Stimulated activated CD4-positive, alpha-beta T cell treated with anti-CD3 and anti-CD28 coated beads, Interleukin-4, amount 100 ng/mL, for 1 hour (primary cell): ENCODE data around the gene KIFC3.

Source experiments
- DNase-seq: peaks from one replicate; pipeline ENCODE4 v3.0.0-alpha.2; 2020

The KIFC3 gene

DNA sequence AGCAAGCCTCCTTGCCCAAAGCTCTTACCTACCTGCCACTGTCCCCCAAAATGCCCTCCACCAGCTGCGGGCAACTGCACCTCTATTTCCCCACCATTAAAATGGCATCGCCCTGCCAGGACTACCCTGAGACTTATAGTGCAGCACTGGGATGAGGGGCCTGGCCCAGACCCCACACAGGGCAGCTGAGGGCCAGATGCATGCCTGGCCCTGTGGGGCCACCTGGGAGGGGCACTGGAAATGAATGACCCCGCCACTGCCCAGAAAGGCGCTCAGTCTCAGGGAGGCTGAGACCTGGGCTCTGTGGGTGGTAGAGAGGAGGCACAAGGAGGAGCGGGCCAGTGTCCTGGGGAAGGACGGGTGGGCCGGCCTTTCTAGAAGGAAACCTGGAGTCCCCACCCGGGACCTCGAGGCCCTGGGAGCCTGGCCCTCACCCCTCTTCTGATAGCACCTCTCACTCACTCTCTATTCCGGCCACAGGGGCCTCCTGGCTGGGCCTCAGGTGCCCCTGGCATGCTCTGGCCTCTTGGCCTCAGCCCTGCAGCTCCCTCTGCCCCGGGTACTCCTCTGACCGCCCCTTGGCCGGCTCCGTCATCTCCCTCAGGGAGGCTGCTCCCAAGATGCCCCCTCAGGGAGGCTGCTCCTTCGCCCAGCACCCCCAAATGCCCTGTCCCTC, 39.8 kb downstream of the KIFC3 start:
- no peak for DNase-seq

DNA sequence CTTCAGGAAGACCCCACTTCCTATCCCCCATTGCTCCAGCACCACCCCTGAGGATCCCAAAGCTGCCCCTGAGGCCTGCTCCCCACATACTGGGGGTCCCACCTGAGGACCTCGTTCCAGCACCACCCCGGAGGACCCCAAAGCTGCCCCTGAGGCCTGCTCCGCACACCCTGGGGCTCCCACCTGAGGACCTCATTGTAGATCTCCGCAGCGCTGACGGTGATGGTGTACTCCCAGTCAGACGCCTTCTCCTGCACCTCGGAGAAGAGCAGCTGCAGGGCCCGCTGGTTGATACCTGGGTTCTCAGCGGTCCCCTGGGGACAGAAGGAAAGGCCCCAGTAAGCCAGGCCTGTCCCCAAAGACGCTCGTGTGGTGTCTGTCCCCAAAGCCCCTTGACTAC, 40.3 kb downstream of the KIFC3 start:
- DNase-seq, result no peak

DNA sequence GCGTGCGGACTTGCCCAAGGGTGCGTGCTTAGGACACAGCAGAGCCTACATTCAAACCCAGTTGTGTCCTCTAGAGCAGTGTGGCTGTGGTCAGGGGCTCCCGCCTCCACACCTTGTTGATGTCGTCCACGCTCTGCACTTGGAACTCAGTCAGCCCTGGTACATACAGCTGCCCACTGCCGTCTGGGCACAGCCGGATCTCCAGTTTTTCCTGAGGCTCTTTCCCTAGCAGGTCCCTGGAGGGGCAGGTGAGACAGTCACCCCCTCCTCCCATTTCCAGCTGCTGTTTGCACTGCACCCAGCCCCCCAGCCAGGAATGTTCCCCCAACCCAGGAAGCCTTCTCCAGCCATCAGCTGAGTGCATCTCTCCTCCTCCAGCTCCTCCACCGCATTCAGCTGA, 41.0 kb downstream of the KIFC3 start:
- no peak for DNase-seq

DNA sequence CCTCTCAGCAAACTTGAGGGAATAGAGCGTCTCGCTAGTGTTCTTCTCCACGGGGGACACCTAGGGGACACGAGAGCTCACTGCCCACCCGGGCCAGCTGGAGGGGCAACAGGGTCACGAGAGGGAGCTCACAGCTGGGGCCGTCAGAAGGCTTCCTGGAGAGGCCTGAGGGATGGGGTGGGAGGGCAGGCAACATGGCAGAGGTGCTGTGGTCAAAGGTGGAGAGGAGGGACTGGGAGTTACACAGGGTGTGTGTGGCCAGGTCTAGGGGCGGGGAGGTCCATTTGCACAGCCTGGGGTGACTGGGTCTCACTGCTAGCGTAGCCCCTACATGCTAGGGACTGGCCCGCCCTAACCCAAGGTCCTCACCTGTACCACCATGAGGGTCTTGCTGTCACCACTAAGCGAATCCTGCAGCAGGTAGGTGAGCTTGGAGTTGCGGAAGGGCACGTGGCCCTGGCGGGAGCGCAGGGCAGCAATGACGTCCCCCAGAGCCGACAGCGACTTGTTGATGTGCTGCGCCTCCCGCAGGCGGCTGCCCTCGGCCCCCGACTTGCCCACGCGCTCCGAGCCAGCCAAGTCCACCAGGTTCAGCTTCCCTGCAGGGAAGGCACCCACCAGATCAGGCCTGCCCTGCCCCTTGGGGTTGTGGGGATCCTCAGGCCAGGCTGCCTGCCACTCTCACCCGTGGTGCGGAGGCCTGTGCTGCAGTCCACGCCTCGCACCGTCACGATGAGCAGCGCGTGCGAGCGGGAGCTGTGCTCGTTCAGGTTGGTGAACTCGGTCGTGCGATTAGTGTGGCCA, 41.7 kb downstream of the KIFC3 start:
- DNase-seq, result no peak

DNA sequence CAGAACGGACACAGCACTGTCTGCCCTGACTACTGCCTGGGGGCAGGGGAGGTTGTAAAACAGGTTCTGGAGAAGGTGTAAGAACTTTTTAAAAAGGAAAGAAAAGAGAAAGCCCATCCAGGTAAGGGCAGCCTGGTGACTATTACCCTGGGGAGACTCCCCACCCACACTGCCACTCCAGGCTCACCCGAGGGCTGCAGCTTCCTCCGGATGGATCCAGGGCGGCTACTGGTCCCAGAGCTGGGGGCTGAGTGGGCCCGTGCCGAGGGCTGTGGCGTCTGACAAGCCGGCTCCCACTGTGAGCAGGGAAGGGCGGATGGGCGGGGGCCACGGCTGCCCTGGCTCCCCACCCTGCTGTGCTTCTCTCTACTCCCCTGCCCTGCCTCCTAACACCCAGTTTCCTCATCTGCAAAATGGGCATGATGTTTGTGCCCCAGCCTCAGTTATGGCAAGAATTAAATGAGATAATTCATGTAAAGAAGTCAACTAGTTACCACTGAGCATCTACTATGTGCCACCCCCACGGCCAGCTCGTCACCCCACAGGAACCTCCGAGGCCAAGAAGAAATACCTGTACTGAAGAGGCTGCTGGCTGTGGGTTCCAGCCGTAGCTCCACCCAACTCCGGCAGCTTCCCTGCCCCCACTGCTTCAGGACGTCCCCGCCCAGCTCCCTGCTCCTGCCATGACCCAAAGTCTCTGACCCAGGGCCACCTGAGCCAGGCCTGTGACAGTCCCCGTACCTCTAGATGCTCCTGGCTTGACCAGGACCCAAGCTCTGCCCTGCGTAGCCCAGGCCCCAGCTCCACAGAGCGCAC, 42.5 kb downstream of the KIFC3 start:
- DNase-seq, result no peak

DNA sequence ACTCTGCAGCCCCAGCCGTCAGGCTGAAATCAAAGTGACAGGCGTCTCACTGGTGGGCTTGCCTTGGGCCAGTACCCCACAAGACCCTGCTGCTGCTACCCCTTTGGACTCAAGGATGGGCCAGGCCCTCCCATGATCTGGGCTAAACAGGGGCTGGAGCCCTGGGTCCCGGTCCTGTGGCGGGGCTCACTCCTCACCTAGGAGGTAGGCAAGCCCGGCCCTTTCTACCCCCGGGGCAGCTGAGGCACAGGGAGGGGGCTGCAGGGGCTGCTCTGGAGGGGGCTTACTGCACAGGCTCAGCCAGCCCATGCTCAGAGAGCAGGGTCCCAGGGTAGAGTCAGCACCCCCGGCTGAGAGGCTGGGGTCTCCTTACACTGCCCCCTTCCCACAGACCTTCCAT, 43.2 kb downstream of the KIFC3 start:
- DNase-seq, result no peak

DNA sequence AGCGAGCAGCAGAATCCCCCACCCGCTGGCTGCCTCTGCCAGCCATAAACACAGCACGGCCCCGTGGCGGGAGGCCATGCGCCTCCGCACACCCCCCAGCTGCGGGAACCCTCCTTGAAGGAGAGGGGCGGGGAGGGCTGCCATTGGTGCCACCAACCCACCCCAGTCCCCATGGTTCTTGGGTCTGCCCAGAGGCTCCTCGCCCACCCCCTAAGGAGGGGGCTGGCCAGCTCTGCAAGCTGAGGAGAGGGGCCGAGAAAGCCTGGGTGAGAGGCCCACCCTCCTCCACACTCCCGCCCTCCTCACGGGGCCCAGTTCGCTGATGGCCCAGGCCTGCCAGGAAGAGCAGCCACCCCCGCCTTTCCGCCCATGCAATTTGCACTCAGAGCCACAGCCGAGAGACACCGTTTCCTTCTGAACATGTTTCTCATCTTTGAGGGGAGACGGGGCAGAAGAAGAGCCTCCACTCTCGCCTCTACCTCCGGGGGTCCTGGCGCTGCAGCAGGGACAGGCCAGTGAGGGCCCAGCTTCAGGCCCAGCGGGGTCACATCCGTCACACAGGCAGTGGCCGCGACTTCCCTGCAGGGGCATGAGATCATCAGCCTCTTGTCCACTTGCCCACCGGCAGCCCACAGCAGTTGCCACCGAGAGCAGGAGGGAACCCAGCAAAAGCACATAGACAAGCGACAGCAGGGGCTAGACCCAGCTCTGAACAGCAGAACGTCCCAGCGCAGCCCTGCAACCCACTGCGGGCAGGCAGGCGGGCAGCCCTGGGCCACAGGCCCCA, 43.8 kb downstream of the KIFC3 start:
- no peak for DNase-seq

DNA sequence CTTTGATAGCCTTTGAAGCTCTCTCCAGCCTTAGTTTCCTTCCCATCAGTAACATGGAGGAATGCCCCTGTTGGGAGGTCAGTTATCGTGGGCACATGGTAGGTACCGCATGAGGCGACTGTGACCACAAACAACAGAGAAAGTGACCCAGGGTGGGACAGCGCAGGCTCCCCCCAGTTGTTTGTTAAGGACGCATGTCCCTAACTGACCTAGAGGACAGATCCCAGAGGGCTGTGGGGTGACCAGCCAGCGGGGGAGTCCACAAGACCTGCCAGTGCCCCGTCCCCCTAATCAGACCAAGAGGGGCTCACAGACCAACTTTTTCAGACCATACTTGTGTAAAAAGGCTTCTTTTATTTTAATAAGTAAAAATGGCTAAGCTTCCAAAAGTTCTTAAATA, 44.4 kb downstream of the KIFC3 start:
- DNase-seq, result no peak

DNA sequence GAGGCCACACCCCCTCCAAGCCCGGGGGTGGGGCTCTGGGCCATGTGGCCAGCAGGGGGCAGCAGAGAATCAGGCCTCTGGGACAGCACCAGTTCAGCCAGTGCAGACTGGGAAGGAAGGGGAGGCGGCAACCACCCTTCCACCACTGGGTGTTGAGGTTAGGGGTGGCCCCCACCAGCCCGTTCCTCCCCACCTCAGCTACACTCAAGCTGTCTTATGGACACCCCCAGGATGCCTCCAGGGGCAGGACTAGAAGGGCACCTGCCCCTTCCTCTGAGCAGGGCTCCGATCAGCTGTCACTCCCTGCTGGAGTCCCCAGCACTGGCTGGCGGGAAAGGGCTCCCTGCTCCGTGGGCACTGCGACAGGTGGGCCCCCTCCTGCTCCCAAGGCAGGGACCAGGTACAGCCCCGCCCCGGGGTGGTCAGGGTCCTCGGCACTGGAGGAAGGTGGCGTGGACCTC, 44.9 kb downstream of the KIFC3 start:
- DNase-seq, result peak; percentile 90

DNA sequence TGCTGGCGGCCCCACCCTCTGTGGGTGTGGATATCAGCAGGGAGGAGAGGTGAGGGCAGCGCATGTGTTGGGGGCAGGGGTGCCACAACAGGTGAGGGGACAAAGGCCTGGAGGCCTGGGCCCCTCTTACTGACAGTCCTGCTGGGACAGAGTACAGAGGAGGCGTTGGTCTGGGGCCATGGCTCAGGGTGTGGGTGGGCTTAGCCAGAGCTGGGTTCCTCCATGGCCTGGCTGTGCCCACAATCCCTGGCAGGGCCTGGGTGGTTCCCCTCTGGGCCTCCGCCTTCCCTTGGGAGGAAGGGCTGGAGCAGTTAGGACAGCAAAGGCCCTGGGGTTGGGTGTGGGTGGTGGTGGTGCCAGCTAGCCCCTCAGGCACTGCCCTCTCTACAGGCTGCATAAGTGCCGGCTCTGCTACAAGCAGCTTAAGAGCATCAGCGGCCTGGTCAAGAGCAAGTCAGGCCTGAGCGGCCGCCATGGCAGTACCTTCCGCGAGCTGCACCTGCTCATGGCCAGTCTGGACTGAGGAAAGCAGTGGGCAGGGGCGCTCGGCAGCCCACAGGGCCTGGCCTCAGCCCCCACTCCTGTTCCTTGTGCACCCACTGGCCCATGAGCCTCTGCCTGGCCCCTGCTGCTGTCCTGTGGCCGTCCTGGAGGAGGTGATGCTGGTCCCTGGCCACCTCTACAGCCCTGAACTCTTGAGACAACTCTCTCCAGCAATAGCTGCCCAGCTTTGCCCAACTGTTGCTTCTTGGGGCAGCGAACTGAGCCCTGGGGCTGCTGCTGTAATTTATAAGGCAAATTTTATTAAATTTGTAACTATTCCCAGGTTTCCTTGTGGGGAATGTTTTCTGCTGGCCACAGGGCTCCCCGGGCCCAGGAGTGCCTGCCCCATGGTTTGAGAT, 45.6 kb downstream of the KIFC3 start:
- no peak for DNase-seq

DNA sequence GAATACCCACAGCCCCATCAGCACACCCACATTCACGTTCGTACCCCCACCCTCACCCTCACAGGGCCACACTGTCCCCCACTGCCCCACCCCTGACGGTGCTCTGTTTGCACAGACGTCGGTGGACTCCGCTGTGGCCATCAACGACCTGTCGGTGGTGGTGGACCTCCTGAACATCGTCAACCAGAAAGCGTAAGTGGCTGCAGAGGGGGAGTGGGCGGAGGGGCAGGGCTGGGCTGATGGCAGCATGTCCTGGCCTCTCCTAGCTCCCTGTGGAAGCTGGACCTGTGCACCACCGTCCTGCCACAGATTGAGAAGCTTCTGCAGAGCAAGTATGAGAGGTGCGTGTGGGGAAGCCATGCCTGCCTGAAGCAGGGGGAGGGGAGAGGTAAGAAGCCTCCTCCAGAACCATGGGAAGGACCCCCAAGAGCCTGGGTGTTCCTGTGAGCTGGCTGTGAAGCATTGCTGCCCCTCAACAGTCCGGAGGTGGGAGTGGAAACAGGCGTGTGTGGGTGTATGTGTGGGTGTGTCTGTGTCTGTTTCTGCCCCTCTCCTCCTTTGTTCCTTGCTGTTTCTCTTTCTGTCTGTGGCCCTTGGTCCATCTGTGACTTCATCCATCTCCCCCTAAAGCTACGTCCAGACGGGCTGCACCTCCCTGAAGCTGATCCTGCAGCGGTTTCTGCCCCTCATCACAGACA, 46.4 kb downstream of the KIFC3 start:
- no peak for DNase-seq

DNA sequence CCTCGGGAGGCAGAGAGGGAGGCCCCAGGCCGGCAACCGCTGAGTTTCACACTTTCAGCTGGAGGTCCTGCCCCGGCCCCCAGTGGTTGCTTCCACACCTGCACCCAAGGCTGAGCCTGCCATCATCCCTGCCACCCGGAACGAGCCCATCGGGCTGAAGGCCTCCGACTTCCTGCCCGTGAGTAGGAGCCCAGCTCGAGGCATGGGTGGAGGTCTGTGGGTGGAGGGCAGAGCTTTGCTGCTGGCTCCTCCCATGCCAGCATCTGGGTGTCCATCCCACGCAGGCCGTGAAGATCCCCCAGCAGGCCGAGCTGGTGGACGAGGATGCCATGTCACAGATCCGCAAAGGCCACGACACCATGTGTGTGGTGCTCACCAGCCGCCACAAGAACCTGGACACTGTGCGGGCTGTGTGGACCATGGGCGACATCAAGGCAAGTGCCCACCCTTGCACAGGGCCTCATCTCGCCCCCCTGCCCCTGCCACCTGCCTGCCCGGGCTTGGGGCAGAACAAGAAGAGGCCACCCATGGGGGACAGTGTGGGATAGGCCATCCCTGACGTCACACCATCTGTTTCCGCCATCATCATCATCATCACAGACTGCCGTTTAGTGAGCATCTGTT, 47.1 kb downstream of the KIFC3 start:
- DNase-seq, result no peak

DNA sequence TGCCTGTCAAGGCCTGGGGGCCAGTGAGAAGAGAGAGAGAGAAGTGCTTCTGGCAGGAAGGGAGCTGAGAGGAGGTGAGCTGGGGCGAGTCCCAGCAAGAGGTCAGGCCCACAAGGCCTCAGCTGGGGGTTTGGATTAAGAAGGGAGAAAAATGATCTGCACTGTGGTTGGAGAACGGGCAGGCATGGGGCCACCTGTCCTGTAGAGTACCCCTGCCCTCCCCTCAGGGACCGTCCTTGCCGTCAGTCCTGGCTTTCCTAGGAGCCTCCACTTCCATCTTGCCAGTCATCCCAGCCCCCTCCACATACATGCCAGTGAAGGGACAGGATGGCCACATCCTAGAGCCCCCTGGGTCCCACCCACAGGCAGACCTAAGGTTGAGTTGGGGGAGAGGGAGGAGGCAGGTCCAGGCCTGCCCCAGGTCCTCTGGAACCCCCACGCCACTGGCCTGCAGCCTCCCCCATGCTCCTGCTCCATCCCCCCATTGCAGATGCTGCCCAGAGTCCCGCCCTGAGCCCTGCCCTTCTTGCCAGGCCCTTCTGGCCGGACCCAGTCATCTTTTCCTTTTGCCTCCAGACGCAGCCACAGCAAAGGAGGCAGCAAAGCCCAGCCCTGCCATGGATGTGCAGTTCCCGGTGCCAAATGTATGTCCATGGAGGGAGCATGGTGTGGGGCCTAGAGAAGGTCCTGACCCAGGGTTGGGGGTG, 47.8 kb downstream of the KIFC3 start:
- DNase-seq, result no peak

DNA sequence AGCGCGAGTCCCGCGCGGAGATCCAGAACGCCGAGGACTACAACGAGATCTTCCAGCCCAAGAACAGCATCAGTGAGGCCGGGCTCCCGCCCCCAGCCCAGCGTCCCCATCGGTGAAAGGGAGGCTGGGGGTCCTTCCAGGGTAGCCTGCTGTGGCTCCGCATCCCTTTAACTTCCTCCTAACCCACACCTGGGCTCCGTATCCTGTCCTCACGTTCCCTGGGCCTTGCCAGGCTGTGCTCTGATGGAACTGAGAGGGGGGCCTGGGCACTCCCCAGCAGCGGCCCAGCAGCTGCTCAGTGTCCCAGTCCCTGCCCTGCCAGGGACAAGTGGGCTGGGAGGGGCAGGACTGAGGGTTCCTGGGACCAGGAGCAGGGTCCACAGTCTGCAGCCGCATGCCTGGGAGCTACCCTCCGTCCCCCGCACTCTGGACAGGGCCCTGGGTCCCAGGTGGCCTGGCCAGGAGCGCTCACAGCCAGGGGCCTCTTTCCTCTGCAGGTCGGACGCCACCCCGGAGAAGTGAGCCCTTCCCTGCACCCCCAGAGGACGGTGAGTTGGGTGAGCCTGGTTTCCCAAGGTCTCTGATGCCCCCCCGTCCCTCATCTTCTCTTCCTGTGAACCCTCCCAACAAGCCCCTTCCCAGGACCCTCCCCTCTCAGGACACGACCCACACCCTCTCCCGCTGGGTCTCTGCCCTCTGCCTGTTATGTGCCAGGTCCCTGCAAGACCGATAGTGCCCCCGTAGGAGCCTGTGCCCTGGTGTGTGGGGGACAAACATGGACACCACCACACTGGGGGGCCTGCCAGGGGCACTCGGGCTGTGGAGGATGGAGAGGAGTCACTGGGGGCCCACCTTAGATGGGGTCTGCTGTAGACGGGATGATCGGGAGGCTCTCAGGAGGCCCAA, 48.6 kb downstream of the KIFC3 start:
- no peak for DNase-seq

DNA sequence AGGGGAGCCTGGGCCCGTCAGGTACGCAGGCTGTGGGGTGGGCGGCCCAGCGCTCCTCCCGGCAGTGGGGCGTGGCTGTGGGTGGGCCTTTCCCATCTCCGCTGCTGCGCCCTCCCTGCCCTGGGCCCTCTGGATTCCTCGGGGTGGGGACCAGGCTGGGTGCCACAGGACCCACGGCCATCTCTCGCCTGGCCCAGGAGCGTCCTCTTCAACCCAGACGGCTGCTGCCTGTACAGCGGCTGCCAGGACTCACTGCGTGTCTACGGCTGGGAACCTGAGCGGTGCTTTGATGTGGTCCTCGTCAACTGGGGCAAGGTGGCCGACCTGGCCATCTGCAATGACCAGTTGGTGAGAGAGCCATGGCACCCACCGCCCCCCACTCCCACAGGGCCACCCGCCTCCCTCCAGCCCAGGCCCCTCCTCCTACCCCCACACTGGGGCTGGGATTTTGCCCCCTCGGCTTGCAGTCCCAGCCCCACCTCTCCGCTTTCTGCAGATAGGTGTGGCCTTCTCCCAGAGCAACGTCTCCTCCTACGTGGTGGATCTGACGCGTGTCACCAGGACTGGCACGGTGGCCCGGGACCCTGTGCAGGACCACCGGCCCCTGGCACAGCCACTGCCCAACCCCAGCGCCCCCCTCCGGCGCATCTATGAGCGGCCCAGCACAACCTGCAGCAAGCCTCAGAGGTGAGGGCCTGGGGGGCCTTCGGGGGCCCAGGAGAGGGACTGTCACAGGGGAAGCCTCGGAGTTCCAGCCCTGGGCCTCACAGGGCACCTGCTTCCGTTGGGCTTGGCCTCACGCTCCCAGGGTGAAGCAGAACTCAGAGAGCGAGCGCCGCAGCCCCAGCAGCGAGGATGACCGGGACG, 49.5 kb downstream of the KIFC3 start:
- no peak for DNase-seq

DNA sequence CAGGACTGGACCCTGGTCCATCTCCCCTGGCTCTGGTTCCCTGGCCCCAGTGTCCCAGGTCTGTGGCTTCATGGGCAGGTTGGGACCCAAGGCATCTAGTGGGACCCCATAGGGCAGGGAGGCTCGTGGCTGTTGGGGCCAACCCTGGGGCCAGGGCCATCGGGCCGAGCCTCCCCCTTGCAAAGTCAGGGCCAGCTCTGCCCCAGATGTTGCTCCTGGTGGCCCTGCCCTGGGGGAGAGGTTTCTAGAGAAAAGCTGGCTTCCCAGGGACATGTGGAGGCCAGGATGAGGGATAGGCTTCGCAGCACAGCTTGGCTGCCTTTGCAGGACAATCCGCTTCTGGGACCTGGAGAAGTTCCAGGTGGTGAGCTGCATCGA, 50.1 kb downstream of the KIFC3 start:
- no peak for DNase-seq

DNA sequence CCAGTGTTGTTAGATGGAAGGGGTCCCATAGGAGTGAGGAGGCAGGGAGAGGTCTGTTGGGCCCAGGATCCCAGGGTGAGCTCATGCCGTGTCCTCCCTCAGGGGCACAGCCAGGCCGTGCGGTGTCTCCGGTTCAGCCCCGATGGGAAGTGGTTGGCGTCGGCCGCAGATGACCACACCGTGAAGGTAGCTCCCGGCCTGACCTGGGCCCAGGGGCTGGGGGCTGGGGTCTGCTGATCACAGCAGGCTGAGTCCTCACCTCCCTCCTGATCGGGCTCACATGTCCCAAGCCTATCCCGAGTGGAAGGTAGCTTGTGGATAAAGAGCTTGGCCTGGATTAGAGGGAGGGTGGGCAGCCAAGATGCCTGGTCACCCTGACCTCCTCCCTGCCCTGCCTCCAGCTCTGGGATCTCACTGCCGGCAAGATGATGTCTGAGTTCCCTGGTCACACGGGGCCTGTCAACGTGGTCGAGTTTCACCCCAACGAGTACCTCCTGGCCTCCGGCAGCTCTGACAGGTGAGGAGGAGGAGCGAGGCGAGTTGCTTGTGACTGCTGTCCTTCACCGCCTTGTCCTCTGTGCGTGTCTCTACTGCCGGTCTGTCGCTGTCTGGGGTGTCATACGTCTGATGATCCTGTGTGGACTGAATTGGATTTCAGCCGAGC, 50.6 kb downstream of the KIFC3 start:
- no peak for DNase-seq
